HFFc6 (cell line): ENCODE data around the gene PRICKLE3. TPM values are rescaled to one million over a fixed set of nuclear protein-coding genes. Genes with fewer than 3 reads are reported as not detected.

ENCODE experiments used
- DNase-seq: peaks from one replicate; pipeline ENCODE4 v3.0.0-alpha.2; 2018
- H3K27ac Mint-ChIP-seq: 2 replicates; pipeline ENCODE4 v1.8.0; 2020; ENCODE audit warnings: mild to moderate bottlenecking, mixed read lengths
- H3K27me3 Mint-ChIP-seq: 2 replicates; pipeline ENCODE4 v1.8.0; 2021; ENCODE audit warnings: mild to moderate bottlenecking, moderate library complexity, mixed read lengths; ENCODE audit not compliant: insufficient read depth
- H3K36me3 Mint-ChIP-seq: 2 replicates; pipeline ENCODE4 v1.8.0; 2021; ENCODE audit warnings: low read depth, mixed read lengths
- H3K4me1 Mint-ChIP-seq: 2 replicates; pipeline ENCODE4 v1.8.0; 2020; ENCODE audit warnings: low read depth, mixed read lengths
- H3K4me3 Mint-ChIP-seq: 2 replicates; pipeline ENCODE4 v1.8.0; 2020; ENCODE audit warnings: mild to moderate bottlenecking, moderate library complexity, mixed read lengths
- H3K9me3 Mint-ChIP-seq: 2 replicates; pipeline ENCODE4 v1.8.0; 2020; ENCODE audit warnings: mild to moderate bottlenecking, mixed read lengths
- total RNA-seq, 6 experiments: library from RNA; stranded (reverse); fragmentation: NEBNext Ultra II Directional; extraction: Animal tissue kit (Norgen Biotek cat#: 25700); gene quantifications; 2 replicates in 1 of 6; 3 replicates in 5 of 6; pipeline ENCODE4 v1.2.3, GENCODE V29; 2021
- TF ChIP-seq, protein P1 (sequence below): fragments of 200-600 bp; sonication (generic); IDR thresholded peaks from 2 replicates; pipeline ENCODE4 v1.5.0; 2021; ENCODE audit warnings: antibody characterized with exemption, mild to moderate bottlenecking

The PRICKLE3 gene
- total RNA-seq, 6 experiments from 2014 or later = 8.0 to 10.7 (median 9.7) TPM

DNA sequence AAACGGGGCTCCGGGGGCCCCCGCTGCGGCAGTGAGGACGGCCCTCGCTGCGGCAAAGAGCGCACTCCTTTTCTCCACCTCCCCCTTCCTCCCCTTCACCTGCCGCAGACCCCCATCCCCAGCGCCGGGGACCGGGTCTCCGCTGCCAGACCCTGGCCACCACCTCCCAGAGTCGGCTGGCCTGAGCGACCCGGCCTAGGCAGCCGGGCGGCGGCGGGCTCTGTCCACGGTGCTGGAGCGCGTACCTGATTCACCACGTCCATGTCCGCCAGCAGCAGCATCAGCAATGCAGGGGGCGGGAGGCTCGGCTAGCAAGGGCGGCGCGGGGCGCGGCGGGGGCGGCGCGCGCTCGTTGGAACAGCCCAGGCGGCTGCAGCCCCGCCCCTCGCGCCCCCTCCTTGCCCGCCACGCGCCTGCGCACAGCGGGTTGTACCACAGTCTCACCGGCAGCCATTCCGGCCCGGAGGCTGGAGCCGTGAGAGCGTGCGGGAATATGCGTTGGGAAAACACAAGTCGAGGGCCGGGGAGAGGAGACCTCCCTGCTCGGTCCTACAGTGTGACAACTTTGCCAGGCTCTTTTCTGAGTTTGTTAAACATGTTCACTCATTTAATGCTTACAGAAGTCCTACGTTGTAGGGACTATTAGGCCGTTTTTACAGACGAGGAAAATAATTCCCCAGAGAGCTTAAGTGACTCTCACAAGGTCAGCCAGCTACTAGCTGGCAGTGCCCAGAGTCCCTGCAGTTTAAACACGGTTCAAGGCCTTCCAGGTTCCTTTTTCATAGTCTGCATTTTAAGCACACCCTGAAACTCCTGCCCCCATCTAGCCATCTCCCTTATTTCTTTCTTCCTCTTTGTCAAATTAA, 14.0 kb upstream of the PRICKLE3 start, which contains the start of gene SYP:
Gene SYP, minus strand, starts transcription at position 288 of the 866 bp plus-strand sequence. Its CDS starts 7 bp downstream, at position 281.
- Mint-ChIP-seq H3K4me3 (peak within 1 kb of the TSS; percentile 57), H3K9me3 (no peaks in the 10 kb centered on the region), H3K27ac (peak within 1 kb of the TSS; percentile 24; the same call in 1 of the 2 replicates), H3K4me1 (peaks cover 6% of the 10 kb centered on the region; the same call in 1 of the 2 replicates), H3K36me3 (no peaks in the 10 kb centered on the region), H3K27me3 (peaks cover 2% of the 10 kb centered on the region; the same call in 1 of the 2 replicates)
- peak; percentile 81 for DNase-seq
- TF ChIP-seq, protein P1, sequence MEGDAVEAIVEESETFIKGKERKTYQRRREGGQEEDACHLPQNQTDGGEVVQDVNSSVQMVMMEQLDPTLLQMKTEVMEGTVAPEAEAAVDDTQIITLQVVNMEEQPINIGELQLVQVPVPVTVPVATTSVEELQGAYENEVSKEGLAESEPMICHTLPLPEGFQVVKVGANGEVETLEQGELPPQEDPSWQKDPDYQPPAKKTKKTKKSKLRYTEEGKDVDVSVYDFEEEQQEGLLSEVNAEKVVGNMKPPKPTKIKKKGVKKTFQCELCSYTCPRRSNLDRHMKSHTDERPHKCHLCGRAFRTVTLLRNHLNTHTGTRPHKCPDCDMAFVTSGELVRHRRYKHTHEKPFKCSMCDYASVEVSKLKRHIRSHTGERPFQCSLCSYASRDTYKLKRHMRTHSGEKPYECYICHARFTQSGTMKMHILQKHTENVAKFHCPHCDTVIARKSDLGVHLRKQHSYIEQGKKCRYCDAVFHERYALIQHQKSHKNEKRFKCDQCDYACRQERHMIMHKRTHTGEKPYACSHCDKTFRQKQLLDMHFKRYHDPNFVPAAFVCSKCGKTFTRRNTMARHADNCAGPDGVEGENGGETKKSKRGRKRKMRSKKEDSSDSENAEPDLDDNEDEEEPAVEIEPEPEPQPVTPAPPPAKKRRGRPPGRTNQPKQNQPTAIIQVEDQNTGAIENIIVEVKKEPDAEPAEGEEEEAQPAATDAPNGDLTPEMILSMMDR = no peak

DNA sequence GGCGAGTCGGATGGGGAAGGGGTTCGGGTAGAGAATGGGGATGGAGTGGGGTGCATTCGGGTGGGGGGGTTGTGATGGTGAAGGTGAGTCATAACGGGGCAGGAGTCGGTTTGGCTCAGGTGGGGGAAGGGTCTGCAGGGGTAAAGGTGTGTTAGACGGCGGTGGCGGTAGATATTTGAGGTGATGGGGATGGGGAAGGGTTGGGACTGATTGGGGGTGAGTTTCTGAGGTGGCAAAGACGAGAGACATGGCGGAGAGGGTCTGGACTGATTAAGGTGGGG, 13.1 kb upstream of the PRICKLE3 start:
- H3K27ac Mint-ChIP-seq = no peak overlapping the region
- TF ChIP-seq, protein P1 = no peak
- peaks cover 7% of the 10 kb centered on the region; the same call in 1 of the 2 replicates for H3K4me1 Mint-ChIP-seq
- no peaks in the 10 kb centered on the region for H3K9me3 Mint-ChIP-seq
- H3K4me3 Mint-ChIP-seq = no peak overlapping the region
- DNase-seq = no peak
- peaks cover 2% of the 10 kb centered on the region; the same call in 1 of the 2 replicates for H3K27me3 Mint-ChIP-seq
- no peaks in the 10 kb centered on the region for H3K36me3 Mint-ChIP-seq

DNA sequence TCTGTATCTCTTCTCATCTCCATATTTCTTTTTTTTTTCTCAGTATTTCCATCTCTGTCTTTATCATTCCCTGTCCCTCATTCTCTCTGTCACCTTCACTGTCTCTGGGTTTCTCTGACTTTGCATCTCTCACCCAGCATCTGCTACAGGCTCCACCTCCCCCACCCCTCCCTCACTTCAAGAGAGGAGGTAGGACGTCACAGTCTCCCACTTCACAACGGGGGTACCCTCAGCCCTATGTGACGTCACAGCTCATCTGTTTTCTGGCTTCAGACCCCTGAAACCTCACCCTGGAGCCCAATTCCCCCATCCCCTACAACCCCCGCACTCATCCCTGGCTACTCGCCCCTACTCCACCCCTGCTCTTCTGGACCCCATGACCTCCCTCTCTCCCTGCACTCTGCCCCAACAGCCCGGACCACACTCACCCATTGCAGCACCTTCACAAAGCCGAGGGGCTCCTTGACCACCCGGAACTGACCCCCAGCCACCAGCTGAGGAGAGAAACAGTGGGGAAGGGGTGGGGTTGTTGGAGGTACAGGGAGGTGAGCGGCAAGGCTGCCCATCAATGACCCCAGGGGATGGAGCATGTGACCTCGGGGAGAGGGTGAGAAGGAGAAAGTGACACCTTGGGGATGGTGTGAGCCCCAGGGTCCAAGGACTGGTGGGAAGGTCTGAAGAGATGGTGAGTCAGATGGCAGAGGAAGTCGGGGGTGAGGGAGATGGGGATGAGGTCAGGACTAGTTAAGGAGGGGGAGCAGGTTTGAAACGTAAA, 12.6 kb upstream of the PRICKLE3 start:
- DNase-seq = no peak
- peaks cover 7% of the 10 kb centered on the region; the same call in 1 of the 2 replicates for H3K4me1 Mint-ChIP-seq
- no peak overlapping the region for H3K4me3 Mint-ChIP-seq
- peaks cover 2% of the 10 kb centered on the region; the same call in 1 of the 2 replicates for H3K27me3 Mint-ChIP-seq
- TF ChIP-seq, protein P1 = no peak
- no peaks in the 10 kb centered on the region for H3K36me3 Mint-ChIP-seq
- H3K9me3 Mint-ChIP-seq = no peaks in the 10 kb centered on the region
- H3K27ac Mint-ChIP-seq = no peak overlapping the region

DNA sequence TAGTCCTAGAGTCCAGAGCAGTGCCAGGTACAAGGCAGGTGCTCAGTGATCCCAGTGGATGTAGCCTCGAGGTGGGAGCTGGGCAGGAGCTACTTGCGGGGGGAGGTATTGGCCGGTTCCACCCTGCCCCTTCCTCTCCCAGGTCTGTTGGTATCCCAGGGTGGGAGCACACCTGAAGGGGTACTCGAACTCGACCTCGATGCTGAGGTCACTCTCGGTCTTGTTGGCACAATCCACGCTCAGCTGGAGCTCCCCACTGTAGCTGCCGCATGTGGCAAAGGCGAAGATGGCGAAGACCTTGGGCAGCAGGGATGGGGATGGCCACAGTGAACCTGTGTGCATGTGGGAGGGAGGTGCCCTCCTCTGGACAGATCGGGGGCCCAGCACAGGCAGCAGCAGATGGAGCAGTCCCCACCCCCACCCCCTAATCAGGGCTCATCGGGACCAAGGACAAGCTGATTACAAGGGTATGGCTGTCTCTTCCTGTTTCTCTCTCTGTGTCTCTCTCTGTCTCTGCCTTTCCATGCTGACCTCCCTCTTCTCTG, 11.4 kb upstream of the PRICKLE3 start:
- Mint-ChIP-seq H3K27me3 (peaks cover 2% of the 10 kb centered on the region; the same call in 1 of the 2 replicates), H3K4me3 (no peak overlapping the region), H3K9me3 (no peaks in the 10 kb centered on the region), H3K36me3 (no peaks in the 10 kb centered on the region), H3K4me1 (peaks cover 7% of the 10 kb centered on the region; the same call in 1 of the 2 replicates), H3K27ac (no peak overlapping the region)
- TF ChIP-seq, protein P1 = no peak
- no peak for DNase-seq

DNA sequence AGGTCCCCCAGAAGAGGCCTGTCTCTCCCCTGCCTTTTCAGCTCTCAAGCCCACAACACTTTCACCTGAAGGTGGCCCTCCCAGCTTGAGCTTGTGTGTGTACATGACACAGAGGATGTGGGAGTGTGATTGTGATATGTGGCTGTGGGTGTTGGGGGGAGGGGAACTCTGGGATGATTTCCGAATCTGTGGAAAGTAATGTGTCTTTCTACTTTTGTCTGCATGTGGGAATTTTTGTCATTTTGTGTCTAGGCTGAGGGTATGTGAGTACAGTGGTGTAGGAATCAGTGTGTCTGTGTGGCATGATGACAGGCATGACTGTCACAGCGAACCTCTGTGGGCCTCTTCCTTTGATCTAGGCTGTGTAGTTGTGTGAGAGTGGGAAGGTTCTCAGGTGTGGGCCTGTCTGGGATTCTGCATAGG, 7.4 kb upstream of the PRICKLE3 start:
- Mint-ChIP-seq H3K36me3 (no peaks in the 10 kb centered on the region; the same call in 1 of the 2 replicates), H3K9me3 (no peaks in the 10 kb centered on the region), H3K4me3 (no peak overlapping the region), H3K4me1 (peaks cover 13% of the 10 kb centered on the region; the same call in 1 of the 2 replicates), H3K27me3 (peaks cover 2% of the 10 kb centered on the region), H3K27ac (no peak overlapping the region)
- DNase-seq = no peak
- TF ChIP-seq, protein P1 = no peak
